ENCODE measurements around the gene MAP3K4.

DNA sequence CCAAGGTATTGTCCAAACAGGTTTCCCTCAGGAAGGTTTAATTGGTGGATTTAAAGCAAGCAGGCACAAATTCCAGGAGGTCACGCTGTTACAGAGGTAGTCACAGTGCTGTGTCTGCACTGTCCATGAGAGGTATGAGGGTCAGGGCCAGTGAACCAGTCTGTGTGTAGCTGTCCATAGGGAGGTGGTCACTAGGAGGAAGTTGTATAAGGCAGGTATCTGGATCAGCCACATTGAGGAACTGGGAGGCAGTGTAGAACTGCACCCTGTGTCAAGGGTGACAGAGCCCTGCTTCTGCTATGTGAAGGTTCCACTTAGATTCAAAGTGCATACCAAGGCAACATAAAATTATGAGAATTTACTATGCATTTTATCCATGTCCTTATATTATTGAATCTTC is 73.3 kb downstream of the MAP3K4 start:
- TF ChIP-seq POLR2AphosphoS5 (IDR thresholded peaks at IDR 0.05): no peak
- TF ChIP-seq, protein P1, sequence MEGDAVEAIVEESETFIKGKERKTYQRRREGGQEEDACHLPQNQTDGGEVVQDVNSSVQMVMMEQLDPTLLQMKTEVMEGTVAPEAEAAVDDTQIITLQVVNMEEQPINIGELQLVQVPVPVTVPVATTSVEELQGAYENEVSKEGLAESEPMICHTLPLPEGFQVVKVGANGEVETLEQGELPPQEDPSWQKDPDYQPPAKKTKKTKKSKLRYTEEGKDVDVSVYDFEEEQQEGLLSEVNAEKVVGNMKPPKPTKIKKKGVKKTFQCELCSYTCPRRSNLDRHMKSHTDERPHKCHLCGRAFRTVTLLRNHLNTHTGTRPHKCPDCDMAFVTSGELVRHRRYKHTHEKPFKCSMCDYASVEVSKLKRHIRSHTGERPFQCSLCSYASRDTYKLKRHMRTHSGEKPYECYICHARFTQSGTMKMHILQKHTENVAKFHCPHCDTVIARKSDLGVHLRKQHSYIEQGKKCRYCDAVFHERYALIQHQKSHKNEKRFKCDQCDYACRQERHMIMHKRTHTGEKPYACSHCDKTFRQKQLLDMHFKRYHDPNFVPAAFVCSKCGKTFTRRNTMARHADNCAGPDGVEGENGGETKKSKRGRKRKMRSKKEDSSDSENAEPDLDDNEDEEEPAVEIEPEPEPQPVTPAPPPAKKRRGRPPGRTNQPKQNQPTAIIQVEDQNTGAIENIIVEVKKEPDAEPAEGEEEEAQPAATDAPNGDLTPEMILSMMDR (IDR thresholded peaks at IDR 0.05): no peak

Data from stomach (tissue), 4 donors.